Measurements from ENCODE around the gene TMEM109.
A peak's percentile ranks its signal among the peaks of the same experiment; 100 is the strongest.

TMEM109 gene

DNA sequence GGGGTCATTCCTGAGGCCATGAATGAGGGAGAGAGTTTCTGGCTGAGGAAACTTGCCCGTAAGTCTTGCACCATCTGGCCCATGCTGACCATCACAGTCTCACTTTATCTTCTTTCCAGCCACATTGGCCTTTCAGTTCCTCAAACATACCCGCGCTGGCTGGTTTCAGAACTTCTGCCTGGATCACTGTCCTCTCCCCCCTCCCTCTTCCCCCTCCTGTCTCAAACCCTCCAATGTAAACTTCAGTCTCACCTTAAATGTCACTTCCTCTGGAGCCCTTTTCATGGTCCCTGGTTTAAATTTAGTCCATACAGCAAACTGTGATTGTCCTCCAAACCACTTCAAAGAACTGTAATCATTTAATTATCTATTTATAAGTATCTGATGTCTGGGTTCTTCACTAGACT lies 3.7 kb upstream of the TMEM109 start:
- no peak for DNase-seq (ENCODE audit: low read depth, low spot score)

DNA sequence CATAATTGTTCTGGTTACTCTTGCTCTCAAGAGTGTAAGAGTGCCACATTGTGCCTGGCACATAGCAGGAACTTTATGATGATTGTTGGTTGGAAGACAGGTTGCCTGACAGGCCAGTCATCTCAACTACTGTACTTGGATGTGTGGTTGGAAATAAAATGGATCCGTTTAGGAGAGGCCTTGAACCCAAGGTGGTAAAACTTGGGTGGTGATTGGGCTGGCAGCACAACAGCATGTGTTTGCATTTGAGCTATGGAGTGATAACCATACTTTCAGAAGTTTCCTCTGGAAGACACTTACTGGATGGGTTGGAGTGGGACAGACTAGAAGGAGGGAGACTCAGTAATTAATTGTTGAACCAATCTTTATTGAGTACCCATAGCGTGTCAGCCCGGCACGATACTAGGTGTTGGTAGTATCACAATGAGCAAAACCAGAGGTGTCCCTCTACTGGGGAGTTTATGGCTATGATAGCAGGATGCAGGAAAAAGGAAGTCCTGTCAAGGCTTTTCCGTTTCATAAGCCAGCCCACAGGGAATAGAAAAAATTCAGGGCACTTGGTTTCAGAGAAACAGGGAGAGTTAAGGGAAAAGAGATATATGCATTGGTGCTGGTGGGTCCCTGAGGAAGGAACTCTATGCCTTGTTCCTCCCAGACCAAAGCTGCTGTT lies 3.1 kb upstream of the TMEM109 start:
- DNase-seq (ENCODE audit: low read depth, low spot score): no peak

GRCh38 chr11:60912223-60912850 lies 1.6 kb upstream of the TMEM109 start:
- DNase-seq (ENCODE audit: low read depth, low spot score): peak; percentile 87

- DNase-seq (ENCODE audit: low read depth, low spot score): no peak
Observed at GRCh38 chr11:60912851-60913528, 968 bp upstream of the TMEM109 start.

- DNase-seq (ENCODE audit: low read depth, low spot score): no peak
Observed at GRCh38 chr11:60914633-60915247, 782 bp downstream of the TMEM109 start.

- DNase-seq (ENCODE audit: low read depth, low spot score): no peak
Observed at GRCh38 chr11:60915248-60915914, 1.4 kb downstream of the TMEM109 start.

- no peak for DNase-seq (ENCODE audit: low read depth, low spot score)
Observed at GRCh38 chr11:60916669-60917206, 2.8 kb downstream of the TMEM109 start.

- no peak for DNase-seq (ENCODE audit: low read depth, low spot score)
Observed at GRCh38 chr11:60917267-60917666, 3.3 kb downstream of the TMEM109 start.

GRCh38 chr11:60918251-60918938 lies 4.4 kb downstream of the TMEM109 start:
- no peak for DNase-seq (ENCODE audit: low read depth, low spot score)

GRCh38 chr11:60918939-60919265 lies 4.9 kb downstream of the TMEM109 start:
- no peak for DNase-seq (ENCODE audit: low read depth, low spot score)

- no peak for DNase-seq (ENCODE audit: low read depth, low spot score)
Observed at GRCh38 chr11:60919320-60919719, 5.4 kb downstream of the TMEM109 start.

DNA sequence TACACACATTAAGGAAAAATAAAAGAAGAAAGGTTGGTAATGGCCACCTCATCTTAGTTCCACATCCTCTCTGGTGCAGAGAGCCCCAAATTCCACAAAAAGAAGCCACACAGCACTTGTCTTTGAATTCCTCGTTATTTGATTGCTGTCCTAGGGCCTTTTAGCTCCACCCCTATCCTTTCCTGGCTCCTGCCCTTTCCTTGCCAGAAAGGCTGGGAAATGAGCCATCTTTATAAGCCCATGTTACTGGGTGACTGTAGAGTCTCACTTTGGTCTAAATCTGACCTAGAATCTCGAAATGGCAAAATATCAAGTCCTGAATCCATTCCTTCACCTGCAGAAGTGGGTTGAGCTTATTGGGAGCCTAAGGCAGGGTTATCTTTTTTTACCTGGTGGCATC lies 6.0 kb downstream of the TMEM109 start:
- DNase-seq (ENCODE audit: low read depth, low spot score): no peak

DNA sequence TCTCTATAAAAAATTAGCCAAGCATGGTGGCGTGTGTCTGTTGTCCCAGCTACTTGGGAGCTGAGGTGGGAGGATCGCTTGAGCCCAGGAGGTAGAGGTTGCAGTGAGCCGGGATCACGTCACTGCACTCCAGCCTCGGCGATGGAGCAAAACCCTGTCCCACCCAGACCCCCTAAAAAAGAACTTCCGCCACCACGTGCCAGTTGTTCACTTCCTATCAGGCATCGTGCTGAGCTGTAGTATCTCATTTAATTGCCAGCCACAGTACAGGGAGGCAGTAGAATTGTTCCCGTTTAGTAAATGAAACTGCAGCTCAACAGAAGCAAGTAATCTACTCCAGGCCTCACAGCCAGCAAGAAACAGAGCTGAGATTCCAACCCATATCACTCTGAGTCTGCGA lies 7.3 kb downstream of the TMEM109 start:
- no peak for DNase-seq (ENCODE audit: low read depth, low spot score)

DNA sequence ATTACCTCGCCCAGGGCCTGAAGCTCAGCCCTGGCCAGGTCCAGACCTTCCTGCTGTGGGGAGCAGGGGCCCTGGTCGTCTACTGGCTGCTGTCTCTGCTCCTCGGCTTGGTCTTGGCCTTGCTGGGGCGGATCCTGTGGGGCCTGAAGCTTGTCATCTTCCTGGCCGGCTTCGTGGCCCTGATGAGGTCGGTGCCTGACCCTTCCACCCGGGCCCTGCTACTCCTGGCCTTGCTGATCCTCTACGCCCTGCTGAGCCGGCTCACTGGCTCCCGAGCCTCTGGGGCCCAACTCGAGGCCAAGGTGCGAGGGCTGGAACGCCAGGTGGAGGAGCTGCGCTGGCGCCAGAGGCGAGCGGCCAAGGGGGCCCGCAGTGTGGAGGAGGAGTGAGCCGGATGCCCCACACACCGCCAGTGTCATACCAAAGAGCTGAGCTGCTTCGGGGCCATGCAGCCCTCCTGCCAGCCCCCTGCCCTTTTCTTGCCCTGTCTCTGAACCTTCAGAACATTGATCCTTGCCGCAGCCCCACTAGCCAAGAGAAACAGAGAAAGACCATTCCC lies 7.9 kb downstream of the TMEM109 start:
- no peak for DNase-seq (ENCODE audit: low read depth, low spot score)

- no peak for DNase-seq (ENCODE audit: low read depth, low spot score)
Observed at GRCh38 chr11:60922906-60923305, 8.9 kb downstream of the TMEM109 start.

DNA sequence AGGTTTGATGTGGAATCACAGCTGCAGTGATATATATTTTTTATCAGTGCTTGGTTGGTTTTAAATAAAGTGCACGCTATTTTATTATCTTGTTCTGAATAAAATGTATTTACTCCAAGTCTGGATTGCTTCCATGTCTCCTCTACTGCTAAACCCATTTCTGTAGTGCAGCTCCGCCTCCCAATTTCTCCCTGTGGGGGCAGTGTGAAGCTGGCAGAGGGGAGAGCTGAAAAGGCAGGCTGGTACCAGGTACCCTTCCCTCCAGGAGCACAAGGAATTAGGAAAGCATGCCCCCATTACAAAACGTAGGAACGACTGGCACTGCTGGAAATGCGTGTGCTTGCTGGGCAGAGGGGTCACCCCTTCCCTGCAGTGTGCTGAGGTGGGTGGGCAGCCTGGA lies 9.4 kb downstream of the TMEM109 start:
- DNase-seq (ENCODE audit: low read depth, low spot score): no peak

DNA sequence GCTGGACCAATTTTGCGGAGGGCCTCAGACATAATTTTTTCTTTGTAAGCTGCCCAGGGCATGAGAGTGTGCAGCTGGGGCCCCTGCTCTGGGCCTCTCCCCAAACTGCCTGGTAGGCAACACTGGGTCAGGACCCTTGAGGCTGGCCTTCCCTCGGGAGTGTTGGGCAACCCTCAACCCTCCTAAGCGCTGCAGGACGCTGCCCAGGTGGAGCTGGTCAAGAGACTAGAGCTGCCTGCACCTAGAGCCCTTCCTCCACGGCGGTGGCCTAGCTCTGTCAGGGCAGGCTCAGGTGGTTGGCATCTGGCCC lies 9.8 kb downstream of the TMEM109 start:
- no peak for DNase-seq (ENCODE audit: low read depth, low spot score)

GRCh38 chr11:60924110-60924905 lies 10.3 kb downstream of the TMEM109 start, which contains the start of gene TMEM132A:
TMEM132A (plus strand) TSS chr11:60924460; CDS start chr11:60924634, 174 bp downstream.
- no peak for DNase-seq (ENCODE audit: low read depth, low spot score)

DNA sequence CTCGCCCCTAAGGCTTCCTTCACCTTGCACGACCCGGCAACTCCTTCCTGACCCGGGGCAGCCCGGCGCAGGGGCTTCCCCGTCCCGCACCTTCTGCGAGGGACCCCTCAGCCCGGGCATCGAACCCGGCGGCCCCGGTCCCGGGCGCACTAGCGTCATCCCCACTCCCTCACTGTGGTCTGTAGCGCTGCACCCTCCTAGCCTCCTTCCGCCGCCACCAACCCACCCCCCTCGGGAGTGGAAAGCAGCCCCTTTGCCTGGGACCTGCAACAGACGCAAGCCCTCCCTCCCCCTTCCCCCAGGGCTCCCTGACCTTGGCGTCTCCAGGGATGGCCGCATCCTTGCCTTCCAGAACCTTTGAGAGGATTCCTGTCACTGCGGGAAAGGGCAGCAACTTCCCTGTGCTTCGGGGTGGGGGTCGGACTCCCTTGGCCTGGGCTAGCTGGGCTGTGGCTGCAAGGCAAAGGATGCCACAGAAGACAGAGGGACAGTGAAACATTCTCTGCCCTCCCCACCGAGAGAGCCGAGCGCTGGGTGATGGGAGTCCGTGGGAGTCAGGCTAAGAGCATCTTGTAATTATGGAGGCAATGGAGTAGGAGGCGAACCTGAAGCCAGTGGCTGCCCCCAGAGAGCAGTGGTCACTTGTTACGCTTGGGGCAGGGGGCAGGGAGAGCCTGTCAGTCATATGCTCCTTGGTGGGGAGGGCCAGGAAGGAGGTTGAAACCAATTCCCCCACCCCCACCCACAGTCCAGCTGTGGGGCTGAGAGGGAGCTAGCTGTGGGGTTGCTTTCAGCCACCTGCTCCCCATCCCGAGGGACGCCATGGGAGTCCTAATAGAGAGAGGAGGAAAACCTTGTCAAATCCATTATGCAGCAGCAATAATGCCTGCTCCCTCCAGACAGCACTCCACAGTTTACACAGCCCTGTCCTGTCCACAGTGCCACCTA lies 11.2 kb downstream of the TMEM109 start:
- no peak for DNase-seq (ENCODE audit: low read depth, low spot score)
